LNCaP clone FGC (cell line): ENCODE data around the gene INKA2.
A peak's percentile ranks its signal among the peaks of the same experiment; 100 is the strongest.

ENCODE experiments used
- DNase-seq: peaks from one replicate; pipeline ENCODE4 v3.0.0-alpha.2; 2011; ENCODE audit warnings: low read depth
- H3K4me3 ChIP-seq: 2 replicates; pipeline ENCODE4 v1.5.1; 2011; ENCODE audit warnings: mild to moderate bottlenecking, low read depth, low read length, control low read depth
- CTCF ChIP-seq: IDR thresholded peaks from 2 replicates; pipeline ENCODE4 v1.5.1; 2012; ENCODE audit warnings: mild to moderate bottlenecking; ENCODE audit not compliant: control insufficient read depth, insufficient read depth; ENCODE audit errors: extremely low read depth

Gene INKA2

DNA sequence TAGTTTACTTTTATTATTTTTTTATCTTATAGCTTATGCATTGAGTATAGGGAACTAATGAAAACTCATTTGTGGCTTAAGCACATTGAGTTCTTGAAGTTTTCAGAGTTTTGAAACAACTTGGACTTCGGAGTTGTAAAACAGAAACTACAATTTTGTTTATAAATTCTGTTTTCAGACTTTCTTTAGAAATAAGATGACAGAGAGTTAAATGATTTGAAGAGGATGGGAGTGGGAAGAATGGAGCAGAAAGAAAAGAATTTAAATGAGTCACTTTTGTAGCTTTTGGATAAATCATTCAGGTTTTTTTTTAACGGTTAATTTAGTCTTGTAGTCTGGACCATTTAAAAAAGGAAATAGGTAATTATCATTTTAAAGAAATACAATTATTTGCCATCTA lies 32.3 kb downstream of the INKA2 start:
- no peak for DNase-seq
- no peak overlapping the region for H3K4me3 ChIP-seq
- TF ChIP-seq CTCF: no peak

DNA sequence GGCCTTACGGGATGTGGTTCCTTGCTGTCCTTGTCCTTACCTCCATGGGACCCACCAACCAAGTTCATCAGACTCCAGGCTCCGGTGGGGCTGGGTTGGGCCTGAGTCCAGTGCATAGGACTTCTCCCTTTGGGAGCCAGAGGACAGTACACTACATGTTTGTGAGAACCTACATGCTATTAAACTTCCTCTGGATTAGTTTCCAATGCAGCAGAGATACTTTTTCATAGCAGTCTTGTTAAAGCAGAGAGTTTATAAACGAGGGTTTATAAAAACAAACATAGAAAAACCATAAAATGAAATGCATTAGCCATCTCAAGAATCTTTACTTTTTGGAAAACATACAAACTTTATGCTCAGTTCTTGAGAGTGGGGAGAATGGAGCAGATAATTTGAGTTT lies 33.4 kb downstream of the INKA2 start:
- TF ChIP-seq CTCF: no peak
- DNase-seq: peak; percentile 25
- H3K4me3 ChIP-seq: no peak overlapping the region

DNA sequence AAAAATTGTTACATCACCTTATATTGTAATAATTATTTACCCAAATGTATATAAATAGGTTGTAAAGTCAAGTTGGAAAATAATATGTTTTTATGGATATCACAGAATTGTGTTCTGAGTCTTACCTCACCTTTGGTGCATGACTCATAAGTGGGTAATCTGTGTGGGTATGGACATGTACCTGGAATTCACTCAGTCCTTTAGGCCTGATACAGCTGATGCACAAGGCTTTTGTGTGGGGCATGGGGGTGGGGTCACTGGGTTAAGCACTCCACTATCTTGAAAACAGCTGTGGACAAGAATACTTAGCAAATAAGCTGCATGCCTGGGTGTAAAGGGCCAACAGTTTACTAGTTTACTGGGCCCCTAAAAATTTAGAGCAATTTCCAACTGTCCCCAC lies 34.4 kb downstream of the INKA2 start:
- no peak for TF ChIP-seq CTCF
- no peak overlapping the region for H3K4me3 ChIP-seq
- peak; percentile 52 for DNase-seq

GRCh38 chr1:111704240-111704639 lies 35.0 kb downstream of the INKA2 start:
- no peak for DNase-seq
- no peak overlapping the region for H3K4me3 ChIP-seq
- no peak for TF ChIP-seq CTCF

GRCh38 chr1:111702504-111703050 lies 36.6 kb downstream of the INKA2 start:
- TF ChIP-seq CTCF: no peak
- no peak overlapping the region for H3K4me3 ChIP-seq
- peak; percentile 54 for DNase-seq

GRCh38 chr1:111699268-111699667 lies 39.9 kb downstream of the INKA2 start:
- DNase-seq: no peak
- H3K4me3 ChIP-seq: no peak overlapping the region
- no peak for TF ChIP-seq CTCF

GRCh38 chr1:111696330-111696729 lies 42.9 kb downstream of the INKA2 start:
- no peak for DNase-seq
- H3K4me3 ChIP-seq: no peak overlapping the region
- TF ChIP-seq CTCF: no peak
